T-cell (primary cell): Measurements from ENCODE around the gene PPP1R37. TPM values are rescaled to one million over a fixed set of nuclear protein-coding genes. Genes with fewer than 3 reads are reported as not detected.

Experiments used
- ATAC-seq, 4 experiments: fragments of 200-7000 bp in 3 of 4; fragments of 150-1000 bp in 1 of 4; cut with Tn5 transposase; replicated peaks in 1 of 4; 1 replicate in 3 of 4; 2 replicates in 1 of 4; pipeline ENCODE4 v1.10.0; 2021; ENCODE audit warnings: moderate library complexity in 3 of 4, mild to moderate bottlenecking in 2 of 4, moderate number of reproducible peaks in 1 of 4
- CTCF ChIA-PET, 2 donors: fragments of 300-600 bp; sonication (Branson Sonifier 250); formaldehyde crosslinking; loops; one replicate each; lab custom pipeline; 2022; ENCODE audit warnings: antibody characterized with exemption in 2 of 2; lab: Charles Lee
- POLR2A ChIA-PET, 2 donors: fragments of 300-600 bp; sonication (Branson Sonifier 250); formaldehyde crosslinking; loops; one replicate each; lab custom pipeline; 2022; ENCODE audit warnings: antibody characterized with exemption in 2 of 2; lab: Charles Lee
- DNase-seq, 35 experiments: peaks; one replicate each; pipeline versions ENCODE4 v3.0.0 to v3.0.0-alpha.2; 2013 to 2023
- H3K27ac ChIP-seq: one replicate; pipeline ENCODE4 v1.5.1; 2013; ENCODE audit warnings: low read length
- H3K27me3 ChIP-seq, 2 experiments: replicated peaks in 1 of 2; 1 replicate in 1 of 2; 2 replicates in 1 of 2; pipeline versions ENCODE4 v1.6.1 to v1.7.0; 2013; ENCODE audit warnings: low read length in 1 of 2, mixed read lengths in 1 of 2; ENCODE audit not compliant: control insufficient read depth in 2 of 2, insufficient read depth in 2 of 2; ENCODE audit errors: extremely low read depth in 1 of 2
- H3K36me3 ChIP-seq, 2 donors: 1 replicate in 1 of 2; 2 replicates in 1 of 2; pipeline versions ENCODE4 v1.6.1 to v1.7.0; 2013; ENCODE audit warnings: low read length in 1 of 2; ENCODE audit not compliant: control insufficient read depth in 2 of 2, insufficient read depth in 1 of 2; ENCODE audit errors: extremely low read depth in 1 of 2
- H3K4me1 ChIP-seq, 2 experiments: 1 replicate in 1 of 2; 2 replicates in 1 of 2; pipeline versions ENCODE4 v1.6.1 to v1.7.0; 2013; ENCODE audit warnings: low read length in 2 of 2, mixed read lengths in 1 of 2; ENCODE audit not compliant: insufficient read depth in 2 of 2, control insufficient read depth in 1 of 2; ENCODE audit errors: extremely low read depth in 1 of 2
- H3K4me3 ChIP-seq, 2 donors: 1 replicate in 1 of 2; 2 replicates in 1 of 2; pipeline versions ENCODE4 v1.5.1 to v1.7.0; 2013; ENCODE audit warnings: mild to moderate bottlenecking in 2 of 2, low read length in 1 of 2, moderate library complexity in 1 of 2; ENCODE audit not compliant: control insufficient read depth in 1 of 2; ENCODE audit errors: extremely low read depth in 1 of 2
- H3K9me3 ChIP-seq: 2 replicates; pipeline ENCODE4 v1.7.0; 2013
- H3K27ac Mint-ChIP-seq, 2 donors: one replicate each; pipeline ENCODE4 v1.8.0; 2020 to 2021; ENCODE audit warnings: mild to moderate bottlenecking in 2 of 2, mixed read lengths in 2 of 2
- H3K27me3 Mint-ChIP-seq, 2 donors: one replicate each; pipeline ENCODE4 v1.8.0; 2021 to 2022; ENCODE audit warnings: mixed read lengths in 2 of 2
- H3K36me3 Mint-ChIP-seq: one replicate; pipeline ENCODE4 v1.8.0; 2021; ENCODE audit warnings: mixed read lengths
- H3K4me1 Mint-ChIP-seq, 3 donors: one replicate each; pipeline ENCODE4 v1.8.0; 2020 to 2022; ENCODE audit warnings: mixed read lengths in 3 of 3, mild to moderate bottlenecking in 1 of 3
- H3K4me3 Mint-ChIP-seq, 3 donors: one replicate each; pipeline ENCODE4 v1.8.0; 2020 to 2022; ENCODE audit warnings: mild to moderate bottlenecking in 3 of 3, mixed read lengths in 3 of 3, moderate library complexity in 3 of 3
- H3K9me3 Mint-ChIP-seq, 3 donors: one replicate each; pipeline ENCODE4 v1.8.0; 2020 to 2022; ENCODE audit warnings: mixed read lengths in 3 of 3
- WGBS: methylation state at CpG from one replicate; pipeline ENCODE4 v1.1.5; 2013; ENCODE audit warnings: missing lambda C conversion rate; ENCODE audit not compliant: insufficient coverage; 5-methylcytosine and 5-hydroxymethylcytosine counted together
- total RNA-seq, 35 experiments: library from RNA in 6 of 35; stranded (reverse) in 6 of 35; fragments of 120-200 nt in 1 of 35; gene quantifications; one replicate each; pipeline versions ENCODE4 v1.2.1 to v1.2.4 and lab custom pipeline; 2013 to 2026

PPP1R37 gene
- total RNA-seq, 5 donors from 2014 or later (not counting 1 experiment from before 2014, with no cell fraction given): 17.2 to 35.2 (median 30.4) TPM

DNA sequence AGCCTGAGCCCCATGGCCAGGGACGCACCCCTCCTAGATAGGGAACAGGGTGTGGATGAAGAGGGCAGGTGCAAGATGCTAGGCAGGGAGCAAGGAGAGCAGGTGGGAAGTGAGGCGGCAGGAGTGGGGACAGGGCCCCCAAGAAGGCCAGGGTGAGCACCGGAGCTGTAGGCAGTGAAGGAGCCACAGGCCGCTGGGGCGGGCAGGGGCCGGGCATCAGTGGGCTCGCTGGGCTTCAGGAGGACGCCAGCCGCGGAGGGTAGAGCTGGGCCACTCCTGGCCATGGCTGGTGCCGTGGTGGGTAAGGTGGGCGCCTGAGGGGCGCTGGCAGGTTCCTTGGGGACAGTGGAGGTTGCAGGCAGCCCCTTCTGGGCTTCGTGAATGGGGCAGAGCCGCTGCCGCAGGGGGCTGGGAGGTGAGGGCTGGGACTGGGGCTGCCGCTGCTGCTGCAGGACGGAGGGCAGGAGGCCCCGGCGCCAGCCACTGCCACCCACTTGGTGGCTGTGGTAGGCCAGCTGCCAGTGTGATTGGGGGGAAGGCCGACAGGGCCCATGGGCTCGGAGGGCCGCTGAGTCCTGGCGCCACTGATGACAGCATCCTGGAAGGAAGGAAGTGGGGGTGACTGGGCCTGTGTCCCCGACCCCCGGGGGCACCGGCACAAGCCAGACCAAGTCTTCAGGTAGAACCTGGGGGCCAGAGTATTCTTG lies 65.7 kb downstream of the PPP1R37 start:
- no peak for DNase-seq
- peaks cover 9 to 18% of the 10 kb centered on the region in 2 donors for H3K27me3 Mint-ChIP-seq

DNA sequence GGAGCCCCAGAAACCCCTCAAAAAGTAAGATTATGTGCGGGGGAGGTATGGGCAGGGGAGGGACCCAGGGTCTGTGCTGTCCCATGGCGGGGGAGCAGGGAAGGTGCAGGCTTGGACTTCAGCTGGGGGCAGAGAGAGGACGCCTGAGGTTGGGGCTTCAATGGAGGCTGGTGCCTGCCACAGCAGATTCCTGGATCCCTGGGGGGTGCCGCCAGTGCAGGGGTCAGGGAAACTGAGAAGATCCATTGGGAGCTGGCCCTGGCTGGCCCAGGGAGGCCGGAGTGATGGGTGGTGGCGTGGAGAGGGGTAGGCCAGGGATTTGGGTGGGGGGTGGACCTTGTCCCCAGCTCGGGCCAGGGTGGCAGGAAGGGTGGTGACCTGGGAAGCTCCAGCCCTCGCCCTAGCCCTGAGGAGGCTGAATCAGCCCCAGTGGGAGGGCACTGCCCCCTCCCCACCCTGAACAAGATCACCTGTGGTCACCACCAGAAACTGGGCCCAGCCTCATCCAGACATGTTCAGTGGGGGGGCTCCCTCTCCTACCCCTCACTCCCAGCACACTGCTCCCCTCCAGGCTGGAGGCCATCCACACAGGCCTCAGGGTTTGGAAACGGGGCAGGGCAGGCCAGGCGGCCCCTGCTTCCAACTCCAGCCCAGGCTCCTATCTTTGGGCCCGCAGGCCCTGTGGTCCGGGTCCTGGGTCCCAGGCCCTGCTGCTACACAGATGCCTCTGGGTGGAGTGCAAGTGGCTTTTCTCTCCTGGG lies 66.4 kb downstream of the PPP1R37 start:
- Histone ChIP-seq H3K9me3 (no peaks in the 10 kb centered on the region), H3K27me3 (peaks cover 0 to 55% of the 10 kb centered on the region in 2 experiments), H3K4me1 (peaks cover 2 to 23% of the 10 kb centered on the region in 2 experiments), H3K4me3 (no peak overlapping the region), H3K27ac (no peak overlapping the region), H3K36me3 (no peaks in the 10 kb centered on the region)
- Mint-ChIP-seq H3K4me3 (no peak overlapping the region), H3K36me3 (no peaks in the 10 kb centered on the region), H3K4me1 (peaks cover 9 to 20% (median 16%) of the 10 kb centered on the region in 3 donors), H3K27ac (no peak overlapping the region), H3K27me3 (peaks cover 9 to 11% of the 10 kb centered on the region in 2 donors), H3K9me3 (no peaks in the 10 kb centered on the region)
- DNase-seq (no peak), ATAC-seq (no peak)
- ChIA-PET CTCF (no interaction called here), POLR2A (no interaction called here)
- 91% methylated on average over 7 of the region's 12 CpGs for WGBS

More for the DNA sequence above, 65.7 kb downstream of the PPP1R37 start:
- ChIA-PET POLR2A (no interaction called here), CTCF (no interaction called here)
- no peaks in the 10 kb centered on the region for H3K9me3 Mint-ChIP-seq
- no peak overlapping the region for H3K4me3 ChIP-seq
- ATAC-seq: no peak
- no peaks in the 10 kb centered on the region for H3K9me3 ChIP-seq
- peaks cover 0 to 62% of the 10 kb centered on the region in 2 experiments for H3K27me3 ChIP-seq
- H3K4me1 ChIP-seq: peaks cover 0 to 23% of the 10 kb centered on the region in 2 experiments
- no peak overlapping the region for H3K27ac Mint-ChIP-seq
- peaks cover 8 to 20% (median 16%) of the 10 kb centered on the region in 3 donors for H3K4me1 Mint-ChIP-seq
- no peak overlapping the region for H3K27ac ChIP-seq
- WGBS: 55% methylated on average over 26 of the region's 27 CpGs
- no peaks in the 10 kb centered on the region for H3K36me3 Mint-ChIP-seq
- no peak overlapping the region for H3K4me3 Mint-ChIP-seq
- no peaks in the 10 kb centered on the region for H3K36me3 ChIP-seq

DNA sequence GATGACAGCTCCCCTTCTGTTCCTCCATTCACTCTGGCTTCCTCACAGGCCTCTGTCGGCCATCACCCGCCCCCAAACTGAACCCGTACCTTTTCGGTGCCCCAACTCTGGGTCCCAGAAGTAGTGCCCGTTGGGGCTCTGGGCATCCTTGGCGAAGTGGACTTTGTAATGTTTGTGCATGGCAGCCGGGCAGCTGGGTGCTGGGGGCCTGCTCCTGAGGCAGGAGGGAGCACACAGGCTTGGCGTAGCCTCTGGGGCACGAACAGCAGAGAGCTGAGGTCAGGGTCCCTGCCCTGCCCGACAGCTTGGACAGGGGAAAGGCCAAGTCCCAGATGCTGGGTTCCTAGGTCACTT lies 67.0 kb downstream of the PPP1R37 start:
- Histone ChIP-seq H3K9me3 (no peaks in the 10 kb centered on the region), H3K4me3 (no peak overlapping the region), H3K36me3 (no peaks in the 10 kb centered on the region), H3K27me3 (peaks cover 0 to 50% of the 10 kb centered on the region in 2 experiments), H3K27ac (no peak overlapping the region), H3K4me1 (peaks cover 2 to 26% of the 10 kb centered on the region in 2 experiments)
- no peak for DNase-seq
- Mint-ChIP-seq H3K27ac (no peak overlapping the region), H3K9me3 (no peaks in the 10 kb centered on the region), H3K4me3 (no peak overlapping the region), H3K4me1 (peaks cover 12 to 23% (median 18%) of the 10 kb centered on the region in 3 donors), H3K27me3 (peaks cover 9 to 10% of the 10 kb centered on the region in 2 donors), H3K36me3 (no peaks in the 10 kb centered on the region)
- WGBS: 93% methylated on average over 7 of the region's 10 CpGs
- ChIA-PET CTCF (no interaction called here), POLR2A (no interaction called here)
- ATAC-seq: no peak

DNA sequence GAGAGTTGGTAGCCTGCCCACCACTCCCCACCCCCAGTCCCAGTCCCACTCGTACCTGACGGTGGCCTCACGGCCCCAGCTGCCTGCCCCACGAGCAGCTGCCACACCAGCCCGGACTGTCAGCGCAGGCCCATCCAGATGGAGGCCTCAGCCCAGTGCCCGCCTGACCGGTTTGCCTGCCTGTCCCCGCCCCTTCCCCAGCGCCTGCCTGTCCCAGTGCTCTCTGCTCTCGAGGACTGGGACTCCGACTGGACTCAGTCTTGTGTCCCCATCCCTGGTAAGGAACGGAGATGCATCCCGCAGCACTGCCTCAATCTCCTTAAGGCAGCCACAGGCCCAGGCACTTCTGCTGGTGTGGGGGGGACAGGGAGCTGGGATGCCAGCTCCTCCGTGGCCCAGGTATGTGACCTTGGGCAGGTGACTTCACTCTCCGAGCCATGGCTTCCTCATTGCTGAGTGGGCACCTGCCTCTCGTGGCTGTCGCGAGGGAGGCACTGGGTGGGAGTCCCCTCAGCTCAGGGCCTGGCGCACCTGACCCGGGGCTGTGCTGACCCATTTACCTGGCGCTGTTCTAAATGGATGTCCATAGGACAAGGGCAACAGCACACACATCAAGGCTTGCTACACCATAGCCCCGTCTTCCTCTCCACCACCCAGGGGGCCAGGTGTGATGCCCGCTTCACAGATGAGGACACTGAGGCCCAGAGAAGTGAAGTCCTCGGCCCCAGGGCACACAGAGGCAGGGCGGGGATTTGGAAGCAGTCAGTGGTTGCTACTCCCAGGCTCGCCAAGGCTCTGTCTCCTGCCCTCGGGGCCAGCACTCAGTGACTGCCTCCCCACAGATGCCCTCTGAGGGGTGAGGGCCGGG lies 68.1 kb downstream of the PPP1R37 start, which contains the start of gene NKPD1:
Gene NKPD1 (minus strand): TSS at position 113 of the 868 bp plus-strand sequence. CDS start 832 bp downstream, outside the sequence.
- Mint-ChIP-seq H3K27ac (no peak within 1 kb of the TSS), H3K4me1 (peaks cover 12 to 28% (median 23%) of the 10 kb centered on the region in 3 donors), H3K36me3 (no peaks in the 10 kb centered on the region), H3K27me3 (peaks cover 9 to 10% of the 10 kb centered on the region in 2 donors), H3K9me3 (no peaks in the 10 kb centered on the region), H3K4me3 (no peak within 1 kb of the TSS)
- POLR2A ChIA-PET: interaction anchor here in 1 of 2 donors (0.7 kb wide), 1 partner anchor 17 kb away, joined by 3 read pairs; the partner anchor contains the start of gene TRAPPC6A
- Histone ChIP-seq H3K36me3 (no peaks in the 10 kb centered on the region), H3K27me3 (peaks cover 0 to 40% of the 10 kb centered on the region in 2 experiments), H3K27ac (no peak within 1 kb of the TSS), H3K4me3 (no peak within 1 kb of the TSS), H3K4me1 (peaks cover 2 to 32% of the 10 kb centered on the region in 2 experiments), H3K9me3 (no peaks in the 10 kb centered on the region)
- ATAC-seq (no peak), DNase-seq (no peak)
- CTCF ChIA-PET: no interaction called here
- 76% methylated on average over 21 of the region's 29 CpGs for WGBS

DNA sequence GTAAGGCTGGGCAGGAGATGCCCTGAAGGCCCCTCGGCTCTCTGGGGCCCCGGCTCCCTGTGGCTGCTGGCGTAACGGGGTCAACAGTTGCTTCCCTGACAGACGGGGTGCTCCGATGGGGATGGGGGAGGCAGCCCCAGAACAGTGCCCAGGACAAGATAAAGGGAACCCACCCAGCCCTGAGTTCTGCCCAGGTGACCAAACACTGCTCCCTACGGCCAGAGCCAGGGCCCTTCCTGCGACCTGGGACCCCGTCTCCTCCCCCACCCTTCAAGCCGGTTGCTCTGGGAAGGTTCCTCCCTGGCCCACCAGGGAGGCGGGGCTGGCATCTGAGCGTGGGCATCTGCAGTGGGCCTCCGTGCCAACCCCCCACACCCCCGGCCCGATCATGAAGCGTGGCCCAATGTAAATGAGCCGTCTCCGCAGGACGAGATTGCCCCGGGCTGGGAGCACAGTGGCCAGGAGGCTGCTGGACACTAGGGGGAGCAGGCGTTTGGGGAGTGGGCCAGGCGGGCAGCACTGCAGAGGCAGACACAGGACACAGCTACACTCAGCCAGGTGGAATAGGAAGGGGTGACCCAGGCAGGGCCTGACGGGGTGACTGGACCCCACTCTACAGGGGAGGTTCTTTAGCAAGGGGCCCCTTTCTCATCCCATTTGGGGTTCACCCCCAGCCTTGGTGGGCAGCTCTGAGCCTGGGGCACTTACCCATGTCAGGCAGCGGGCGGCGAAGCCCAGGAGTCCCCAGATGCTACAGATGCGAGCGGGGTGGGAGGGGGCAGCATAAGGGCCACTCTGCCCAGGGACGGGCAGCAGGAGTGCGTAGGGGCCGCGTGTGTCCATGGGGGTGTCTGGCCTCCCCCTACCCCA lies 69.0 kb downstream of the PPP1R37 start:
- Histone ChIP-seq H3K27ac (no peak overlapping the region), H3K36me3 (no peaks in the 10 kb centered on the region), H3K4me1 (peaks cover 2 to 32% of the 10 kb centered on the region in 2 experiments), H3K4me3 (no peak overlapping the region), H3K27me3 (peaks cover 0 to 33% of the 10 kb centered on the region in 2 experiments), H3K9me3 (no peaks in the 10 kb centered on the region)
- 73% methylated on average over 20 of the region's 32 CpGs for WGBS
- no peak overlapping the region for H3K27ac Mint-ChIP-seq
- no peak overlapping the region for H3K4me3 Mint-ChIP-seq
- H3K9me3 Mint-ChIP-seq: no peaks in the 10 kb centered on the region
- H3K36me3 Mint-ChIP-seq: no peaks in the 10 kb centered on the region
- H3K4me1 Mint-ChIP-seq: peaks cover 14 to 29% (median 23%) of the 10 kb centered on the region in 3 donors
- DNase-seq: no peak
- ATAC-seq: no peak
- H3K27me3 Mint-ChIP-seq: peaks cover 8 to 9% of the 10 kb centered on the region in 2 donors
- ChIA-PET CTCF (no interaction called here), POLR2A (no interaction called here)
